NCI-H146 treated with DMSO at 0.1 percent for 48 hours (cell line): ENCODE data around the gene MIEF1.
"Not testable (repeated sequence)": the region's sequence is repeated elsewhere in the genome, so short reads cannot be mapped to it uniquely, and the experiment has no call there.

ENCODE experiments used
- DNase-seq: peaks from one replicate; lab custom pipeline; 2025; ENCODE audit not compliant: unreplicated experiment; lab: John Stamatoyannopoulos, UW

MIEF1 gene

GRCh38 chr22:39489094-39490068 is 12.7 kb upstream of the MIEF1 start:
- no peak for DNase-seq

- peak; percentile 8 for DNase-seq
These were observed 11.8 kb upstream of the MIEF1 start for GRCh38 chr22:39490135-39490798.

GRCh38 chr22:39490966-39491680 is 11.0 kb upstream of the MIEF1 start:
- DNase-seq = no peak

GRCh38 chr22:39491696-39492095 is 10.4 kb upstream of the MIEF1 start:
- no peak for DNase-seq

- no peak for DNase-seq
These were observed 9.9 kb upstream of the MIEF1 start for GRCh38 chr22:39492186-39492585.

- DNase-seq = no peak
These were observed 8.3 kb upstream of the MIEF1 start for GRCh38 chr22:39493759-39494158.

- no peak for DNase-seq
These were observed 7.5 kb upstream of the MIEF1 start for GRCh38 chr22:39494471-39495120.

- DNase-seq = peak; percentile 16
These were observed 5.8 kb upstream of the MIEF1 start for GRCh38 chr22:39496131-39496838.

GRCh38 chr22:39497429-39497828 is 4.7 kb upstream of the MIEF1 start:
- DNase-seq = no peak

- DNase-seq = peak; percentile 82
These were observed 3.7 kb upstream of the MIEF1 start for GRCh38 chr22:39498368-39498767.

GRCh38 chr22:39498802-39499201 is 3.3 kb upstream of the MIEF1 start:
- DNase-seq = no peak

- no peak for DNase-seq
These were observed 2.0 kb upstream of the MIEF1 start for GRCh38 chr22:39500101-39500500.

- no peak for DNase-seq
These were observed 414 bp upstream of the MIEF1 start for GRCh38 chr22:39501644-39502108.

- no peak for DNase-seq
These were observed 809 bp downstream of the MIEF1 start for GRCh38 chr22:39502789-39503409.

GRCh38 chr22:39503630-39504029 is 1.5 kb downstream of the MIEF1 start:
- no peak for DNase-seq

- DNase-seq = no peak
These were observed 2.0 kb downstream of the MIEF1 start for GRCh38 chr22:39504071-39504470.

GRCh38 chr22:39507021-39507420 is 4.9 kb downstream of the MIEF1 start:
- DNase-seq = not testable (repeated sequence)

- no peak for DNase-seq
These were observed 6.3 kb downstream of the MIEF1 start for GRCh38 chr22:39508393-39508792.

GRCh38 chr22:39510529-39511149 is 8.5 kb downstream of the MIEF1 start:
- DNase-seq = no peak
